Prostate gland (tissue), 2 donors: ENCODE data around the gene BPIFB3. TPM values are rescaled to one million over a fixed set of nuclear protein-coding genes. Genes with fewer than 3 reads are reported as not detected.

Source experiments
- DNase-seq: peaks from one replicate; pipeline ENCODE4 v3.0.0-alpha.2; 2019; ENCODE audit warnings: low spot score
- H3K27ac ChIP-seq, 2 donors: fragments of 200-600 bp; sonication (generic); 2 replicates each; pipeline ENCODE4 v1.5.1; 2017 to 2019
- H3K27me3 ChIP-seq: fragments of 200-600 bp; sonication (generic); replicated peaks from 2 replicates; pipeline ENCODE4 v1.5.1; 2019; ENCODE audit not compliant: insufficient read depth
- H3K36me3 ChIP-seq, 2 donors: fragments of 200-600 bp; sonication (generic); 1 replicate in 1 of 2; 2 replicates in 1 of 2; pipeline versions ENCODE4 v1.5.1 to v1.8.1; 2017 to 2019
- H3K4me1 ChIP-seq: fragments of 200-600 bp; sonication (generic); replicated peaks from 2 replicates; pipeline ENCODE4 v1.5.1; 2019
- H3K4me3 ChIP-seq, 2 donors: fragments of 200-600 bp; sonication (generic); 2 replicates each; pipeline ENCODE4 v1.5.1; 2017 to 2019
- H3K9me3 ChIP-seq: fragments of 200-600 bp; sonication (generic); 2 replicates; pipeline ENCODE4 v1.5.1; 2017
- POLR2A ChIP-seq: fragments of 450-650 bp; IDR thresholded peaks from one replicate; pipeline ENCODE4 v1.6.1; 2016; ENCODE audit warnings: antibody characterized with exemption, mild to moderate bottlenecking
- POLR2AphosphoS5 ChIP-seq: sonication (generic); formaldehyde crosslinking; IDR thresholded peaks from one replicate; pipeline ENCODE4 v1.6.1; 2017; ENCODE audit warnings: antibody characterized with exemption
- WGBS: methylation state at CpG from one replicate; pipeline ENCODE4 v1.1.5; 2018; 5-methylcytosine and 5-hydroxymethylcytosine counted together
- intact Hi-C: fragments of 100-400 bp; cut with DNase I; formaldehyde crosslinking; loops from one replicate; pipeline ENCODE4 v1.14.2; 2022
- total RNA-seq, 2 donors: library from RNA; depleted of rRNA; stranded (reverse); fragments of >200 nt; gene quantifications; one replicate each; pipeline ENCODE4 v1.1.0, GENCODE V29; 2016
- TF ChIP-seq, protein P1 (sequence below), 4 experiments: fragments of 200-600 bp in 2 of 4; fragments of 450-650 bp in 2 of 4; sonication (generic) in 2 of 4; IDR thresholded peaks; 1 replicate in 3 of 4; 2 replicates in 1 of 4; pipeline ENCODE4 v1.5.1; 2016 to 2019; ENCODE audit warnings: antibody characterized with exemption in 4 of 4, mild to moderate bottlenecking in 2 of 4, moderate library complexity in 2 of 4

BPIFB3 gene
- total RNA-seq, 2 donors from 2014 or later = not detected

DNA sequence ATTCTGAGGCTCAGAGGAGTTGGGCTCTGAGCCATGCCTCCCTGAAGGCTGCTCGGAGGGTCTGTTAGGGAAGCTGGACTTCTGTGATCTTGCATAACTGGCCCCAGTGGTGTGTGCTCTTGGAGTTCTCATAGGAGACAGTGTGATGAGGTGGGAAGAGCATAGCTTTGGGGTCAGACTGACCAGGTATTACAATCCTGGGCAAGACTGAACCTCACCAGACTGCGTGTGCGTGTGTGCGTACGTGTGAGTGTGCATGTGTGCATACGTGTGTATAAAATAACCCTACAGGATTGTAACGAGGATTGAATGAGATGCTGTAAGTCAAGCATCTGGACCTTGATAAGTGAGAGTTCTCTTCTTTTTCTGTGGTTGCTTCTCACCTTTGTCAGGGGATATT, 36.2 kb upstream of the BPIFB3 start:
- DNase-seq = no peak
- intact Hi-C loops = no loop called here
- Histone ChIP-seq H3K27me3 (no peaks in the 10 kb centered on the region), H3K4me3 (no peak overlapping the region), H3K9me3 (no peaks in the 10 kb centered on the region), H3K4me1 (no peaks in the 10 kb centered on the region), H3K36me3 (no peaks in the 10 kb centered on the region), H3K27ac (no peak overlapping the region)
- WGBS = 92% methylated on average over 7 of the region's 7 CpGs
- TF ChIP-seq, protein P1, sequence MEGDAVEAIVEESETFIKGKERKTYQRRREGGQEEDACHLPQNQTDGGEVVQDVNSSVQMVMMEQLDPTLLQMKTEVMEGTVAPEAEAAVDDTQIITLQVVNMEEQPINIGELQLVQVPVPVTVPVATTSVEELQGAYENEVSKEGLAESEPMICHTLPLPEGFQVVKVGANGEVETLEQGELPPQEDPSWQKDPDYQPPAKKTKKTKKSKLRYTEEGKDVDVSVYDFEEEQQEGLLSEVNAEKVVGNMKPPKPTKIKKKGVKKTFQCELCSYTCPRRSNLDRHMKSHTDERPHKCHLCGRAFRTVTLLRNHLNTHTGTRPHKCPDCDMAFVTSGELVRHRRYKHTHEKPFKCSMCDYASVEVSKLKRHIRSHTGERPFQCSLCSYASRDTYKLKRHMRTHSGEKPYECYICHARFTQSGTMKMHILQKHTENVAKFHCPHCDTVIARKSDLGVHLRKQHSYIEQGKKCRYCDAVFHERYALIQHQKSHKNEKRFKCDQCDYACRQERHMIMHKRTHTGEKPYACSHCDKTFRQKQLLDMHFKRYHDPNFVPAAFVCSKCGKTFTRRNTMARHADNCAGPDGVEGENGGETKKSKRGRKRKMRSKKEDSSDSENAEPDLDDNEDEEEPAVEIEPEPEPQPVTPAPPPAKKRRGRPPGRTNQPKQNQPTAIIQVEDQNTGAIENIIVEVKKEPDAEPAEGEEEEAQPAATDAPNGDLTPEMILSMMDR (IDR thresholded peaks at IDR 0.05) = no peak
- TF ChIP-seq POLR2AphosphoS5 (no peak), POLR2A (no peak)

DNA sequence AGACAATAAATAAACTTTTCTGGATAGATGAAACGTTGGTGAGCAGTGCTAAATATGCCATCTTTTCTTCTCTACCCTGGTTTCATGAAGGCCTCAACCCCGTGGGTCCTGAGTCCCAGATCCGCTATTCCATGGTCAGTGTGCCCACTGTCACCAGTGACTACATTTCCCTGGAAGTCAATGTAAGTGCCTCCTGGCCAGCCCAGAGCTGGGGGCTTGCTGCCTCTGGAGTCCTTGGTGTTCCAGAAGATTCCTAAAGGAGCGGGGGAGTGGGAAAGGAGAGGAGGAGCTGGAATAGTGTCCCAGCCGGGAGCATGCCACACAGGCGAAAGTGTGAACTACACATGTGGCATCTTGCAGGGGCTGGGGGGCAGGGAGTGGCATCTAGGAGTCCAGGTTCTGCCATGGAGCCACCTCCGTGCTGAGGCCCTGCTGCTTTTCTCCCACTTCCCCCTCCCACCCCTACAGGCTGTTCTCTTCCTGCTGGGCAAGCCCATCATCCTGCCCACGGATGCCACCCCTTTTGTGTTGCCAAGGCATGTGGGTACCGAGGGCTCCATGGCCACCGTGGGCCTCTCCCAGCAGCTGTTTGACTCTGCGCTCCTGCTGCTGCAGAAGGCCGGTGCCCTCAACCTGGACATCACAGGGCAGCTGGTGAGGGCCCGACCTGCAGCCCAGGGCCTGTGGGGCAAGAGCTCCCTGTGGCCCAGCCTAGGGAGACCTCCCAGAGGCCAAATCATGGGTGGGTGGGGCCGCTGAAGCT, 35.4 kb upstream of the BPIFB3 start:
- 71% methylated on average over 14 of the region's 14 CpGs for WGBS
- intact Hi-C loops = no loop called here
- H3K4me3 ChIP-seq = no peak overlapping the region
- no peaks in the 10 kb centered on the region for H3K36me3 ChIP-seq
- TF ChIP-seq POLR2A (no peak), POLR2AphosphoS5 (no peak)
- TF ChIP-seq, protein P1 (IDR thresholded peaks at IDR 0.05) = no peak
- no peaks in the 10 kb centered on the region for H3K27me3 ChIP-seq
- H3K9me3 ChIP-seq = no peaks in the 10 kb centered on the region
- no peak for DNase-seq
- no peaks in the 10 kb centered on the region for H3K4me1 ChIP-seq
- H3K27ac ChIP-seq = no peak overlapping the region

DNA sequence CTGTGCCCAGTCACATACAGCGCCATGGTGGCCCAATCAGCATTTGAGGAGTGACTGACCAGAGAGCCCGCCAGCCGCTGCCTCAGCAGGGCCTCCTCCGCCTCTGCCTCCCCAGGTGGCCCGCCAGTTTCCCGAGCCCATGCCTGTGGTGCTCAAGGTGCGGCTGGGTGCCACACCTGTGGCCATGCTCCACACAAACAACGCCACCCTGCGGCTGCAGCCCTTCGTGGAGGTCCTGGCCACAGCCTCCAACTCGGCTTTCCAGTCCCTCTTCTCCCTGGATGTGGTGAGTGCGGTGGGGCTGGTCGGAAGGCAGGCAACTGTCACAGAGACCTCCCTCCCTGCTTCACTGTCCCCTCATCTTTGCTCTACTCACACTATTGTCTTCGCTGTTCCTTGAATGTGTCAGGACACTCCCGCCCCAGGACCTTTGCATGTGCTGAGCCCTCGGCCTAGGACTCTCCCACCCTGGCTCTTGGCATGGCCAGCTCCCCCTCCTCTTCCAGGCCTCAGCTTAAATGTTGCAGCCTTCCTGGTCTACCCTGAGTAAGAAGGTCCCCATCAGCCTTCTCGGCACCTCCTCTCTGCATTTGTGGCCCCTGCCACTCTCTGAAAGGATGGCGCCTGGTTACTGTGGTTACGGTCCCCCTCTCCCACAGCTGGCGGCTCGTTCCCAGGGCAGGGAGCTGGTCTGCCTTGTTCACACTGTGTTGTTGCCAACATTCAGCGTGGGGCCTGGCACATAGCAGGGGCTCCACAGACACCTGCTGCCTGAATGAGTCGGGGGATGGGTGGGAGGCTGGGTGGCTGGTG, 34.0 kb upstream of the BPIFB3 start:
- no peak overlapping the region for H3K4me3 ChIP-seq
- no peaks in the 10 kb centered on the region for H3K4me1 ChIP-seq
- H3K27ac ChIP-seq = no peak overlapping the region
- H3K9me3 ChIP-seq = no peaks in the 10 kb centered on the region
- no peaks in the 10 kb centered on the region for H3K36me3 ChIP-seq
- intact Hi-C loops = no loop called here
- WGBS = 89% methylated on average over 23 of the region's 23 CpGs
- TF ChIP-seq, protein P1 (IDR thresholded peaks at IDR 0.05) = no peak
- TF ChIP-seq POLR2AphosphoS5 (no peak), POLR2A (no peak)
- no peak for DNase-seq
- H3K27me3 ChIP-seq = no peaks in the 10 kb centered on the region

DNA sequence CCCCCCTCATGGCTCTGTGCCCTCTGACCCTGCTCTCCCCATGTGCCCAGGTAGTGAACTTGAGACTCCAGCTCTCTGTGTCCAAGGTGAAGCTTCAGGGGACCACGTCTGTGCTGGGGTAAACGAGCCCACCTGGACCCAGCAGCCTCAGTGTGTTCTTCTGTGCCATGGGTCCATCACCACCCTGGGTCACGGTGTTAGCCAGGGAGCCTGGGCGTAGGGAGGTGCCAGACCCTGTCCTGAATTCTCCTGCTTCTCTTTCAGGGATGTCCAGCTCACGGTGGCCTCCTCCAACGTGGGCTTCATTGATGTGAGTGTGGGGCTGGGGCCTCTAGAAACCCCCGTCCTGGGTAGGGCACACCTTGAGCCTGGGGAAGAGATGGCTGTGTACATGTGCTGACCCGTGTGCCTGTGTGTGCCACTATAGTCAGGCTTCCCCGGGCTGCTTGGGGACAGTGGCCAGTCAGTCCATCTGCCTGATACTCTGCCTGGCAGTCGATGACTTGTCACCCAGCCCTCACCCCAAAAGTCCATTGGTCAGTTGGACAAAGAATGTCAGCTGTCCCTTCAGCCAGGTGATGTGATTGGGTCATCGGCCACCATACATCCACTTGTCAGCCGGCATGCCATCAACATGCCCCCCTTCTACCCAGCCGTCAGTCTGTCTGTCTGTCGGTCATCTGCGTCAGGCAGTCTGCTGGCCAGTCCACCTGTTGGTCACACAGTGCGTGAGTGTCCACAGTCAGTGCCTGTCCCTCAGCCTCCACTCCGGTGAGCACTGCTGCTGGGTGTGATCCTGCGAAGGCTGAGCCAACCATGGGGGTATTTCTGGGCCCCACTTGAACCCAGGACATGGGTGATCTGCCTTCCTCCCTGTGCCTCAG, 33.2 kb upstream of the BPIFB3 start:
- Histone ChIP-seq H3K36me3 (no peaks in the 10 kb centered on the region), H3K27me3 (no peaks in the 10 kb centered on the region), H3K27ac (no peak overlapping the region), H3K4me3 (no peak overlapping the region), H3K4me1 (no peaks in the 10 kb centered on the region), H3K9me3 (no peaks in the 10 kb centered on the region)
- intact Hi-C loops = no loop called here
- DNase-seq = no peak
- WGBS = 91% methylated on average over 17 of the region's 18 CpGs
- TF ChIP-seq, protein P1 (IDR thresholded peaks at IDR 0.05) = no peak
- no peak for TF ChIP-seq POLR2AphosphoS5
- TF ChIP-seq POLR2A = no peak
